Glutamatergic neuron (in vitro differentiated cells): ENCODE data around the gene LGALS4. TPM values are rescaled to one million over a fixed set of nuclear protein-coding genes. Genes with fewer than 3 reads are reported as not detected.

Experiments
- DNase-seq: peaks from one replicate; pipeline ENCODE4 v3.0.0; 2022
- H3K27ac Mint-ChIP-seq: one replicate; pipeline ENCODE4 v1.8.0; 2020; ENCODE audit warnings: mild to moderate bottlenecking, mixed read lengths, inconsistent platforms; ENCODE audit not compliant: unreplicated experiment
- H3K27me3 Mint-ChIP-seq: one replicate; pipeline ENCODE4 v1.8.0; 2020; ENCODE audit warnings: mild to moderate bottlenecking, moderate library complexity, mixed read lengths, inconsistent platforms; ENCODE audit not compliant: unreplicated experiment
- H3K36me3 Mint-ChIP-seq: one replicate; pipeline ENCODE4 v1.8.0; 2020; ENCODE audit warnings: mild to moderate bottlenecking, mixed read lengths, inconsistent platforms; ENCODE audit not compliant: unreplicated experiment
- H3K4me1 Mint-ChIP-seq: one replicate; pipeline ENCODE4 v1.8.0; 2020; ENCODE audit warnings: mild to moderate bottlenecking, low read depth, mixed read lengths, inconsistent platforms; ENCODE audit not compliant: unreplicated experiment
- H3K4me3 Mint-ChIP-seq: one replicate; pipeline ENCODE4 v1.8.0; 2020; ENCODE audit warnings: mild to moderate bottlenecking, mixed read lengths, inconsistent platforms; ENCODE audit not compliant: unreplicated experiment
- H3K9me3 Mint-ChIP-seq: one replicate; pipeline ENCODE4 v1.8.0; 2020; ENCODE audit warnings: mild to moderate bottlenecking, moderate library complexity, mixed read lengths, inconsistent platforms; ENCODE audit not compliant: unreplicated experiment
- CTCF ChIP-seq: fragments of 200-600 bp; sonication (generic); IDR thresholded peaks from one replicate; pipeline ENCODE4 v1.5.0; 2021; ENCODE audit not compliant: partially characterized antibody, unreplicated experiment
- total RNA-seq: library from RNA; stranded (reverse); fragmentation: NEBNext Ultra II Directional; extraction: Animal tissue kit (Norgen Biotek cat#: 25700); gene quantifications from one replicate; pipeline ENCODE4 v1.2.1, GENCODE V29; 2021; ENCODE audit not compliant: unreplicated experiment

The LGALS4 gene
- total RNA-seq, 1 donor from 2014 or later = not detected

DNA sequence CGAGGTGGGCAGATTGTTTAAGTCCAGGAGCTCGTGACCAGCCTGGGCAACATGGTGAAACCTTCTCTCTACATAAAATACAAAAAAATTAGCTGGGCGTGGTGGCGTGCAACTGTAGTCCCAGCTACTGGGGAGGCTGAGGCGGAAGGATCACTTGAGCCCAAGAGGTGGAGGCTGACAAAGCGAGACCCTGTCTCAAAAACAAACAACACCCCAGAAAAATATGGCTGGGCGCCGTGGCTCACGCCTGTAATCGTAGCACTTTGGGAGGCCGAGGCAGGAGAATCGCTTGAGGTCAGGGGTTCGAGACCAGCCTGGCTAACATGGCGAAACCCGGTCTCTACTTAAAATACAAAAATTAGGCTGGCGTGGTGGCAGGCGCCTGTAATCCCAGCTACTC, 40.5 kb upstream of the LGALS4 start:
- H3K36me3 Mint-ChIP-seq = peaks cover 5% of the 10 kb centered on the region
- peaks cover 26% of the 10 kb centered on the region for H3K27me3 Mint-ChIP-seq
- H3K27ac Mint-ChIP-seq = peak overlapping the region; percentile 88
- H3K4me3 Mint-ChIP-seq = peak overlapping the region; percentile 93
- DNase-seq = no peak
- no peak for TF ChIP-seq CTCF
- peaks cover 25% of the 10 kb centered on the region for H3K9me3 Mint-ChIP-seq
- peaks cover 11% of the 10 kb centered on the region for H3K4me1 Mint-ChIP-seq

- Mint-ChIP-seq H3K4me3 (peak overlapping the region; percentile 93), H3K4me1 (peaks cover 13% of the 10 kb centered on the region), H3K36me3 (peaks cover 5% of the 10 kb centered on the region), H3K27ac (peak overlapping the region; percentile 88), H3K27me3 (peaks cover 28% of the 10 kb centered on the region), H3K9me3 (peaks cover 25% of the 10 kb centered on the region)
- TF ChIP-seq CTCF = no peak
- DNase-seq = peak; percentile 35
These were observed 39.7 kb upstream of the LGALS4 start for GRCh38 chr19:38852231-38853044.

DNA sequence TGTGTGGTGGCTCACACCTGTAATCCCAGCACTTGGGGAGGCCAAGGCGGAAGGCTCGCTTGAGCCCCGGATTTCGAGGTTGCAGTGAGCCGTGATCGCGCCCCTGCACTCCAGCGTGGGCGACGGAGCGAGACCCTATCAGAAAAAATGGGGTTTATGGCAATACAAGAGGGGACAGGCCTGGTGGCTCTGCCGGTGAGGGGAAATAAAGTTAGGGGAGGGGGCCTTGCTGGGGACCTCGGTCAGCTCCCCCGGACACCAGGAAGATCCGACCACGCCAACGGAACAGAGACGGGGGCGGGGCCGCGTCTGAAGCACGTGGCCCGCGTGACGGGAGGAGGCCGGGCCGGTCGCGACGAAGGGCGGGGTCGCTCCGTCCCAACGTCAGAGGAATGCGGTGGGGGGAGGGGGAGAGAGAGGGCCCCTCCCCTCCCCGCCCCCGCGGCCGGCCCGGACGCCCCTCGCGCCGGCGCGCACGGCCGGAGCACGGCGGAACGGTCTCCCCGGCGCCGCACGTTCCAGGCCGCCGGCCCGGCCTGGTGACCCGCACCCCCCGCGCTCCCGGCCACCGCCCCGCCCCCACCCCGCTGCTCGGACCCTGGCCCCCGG, 39.0 kb upstream of the LGALS4 start:
- H3K4me1 Mint-ChIP-seq = peaks cover 13% of the 10 kb centered on the region
- H3K9me3 Mint-ChIP-seq = peaks cover 26% of the 10 kb centered on the region
- peak overlapping the region; percentile 64 for H3K27ac Mint-ChIP-seq
- H3K4me3 Mint-ChIP-seq = peak overlapping the region; percentile 93
- H3K36me3 Mint-ChIP-seq = peaks cover 3% of the 10 kb centered on the region
- peaks cover 28% of the 10 kb centered on the region for H3K27me3 Mint-ChIP-seq
- DNase-seq = peak; percentile 92
- TF ChIP-seq CTCF = no peak

DNA sequence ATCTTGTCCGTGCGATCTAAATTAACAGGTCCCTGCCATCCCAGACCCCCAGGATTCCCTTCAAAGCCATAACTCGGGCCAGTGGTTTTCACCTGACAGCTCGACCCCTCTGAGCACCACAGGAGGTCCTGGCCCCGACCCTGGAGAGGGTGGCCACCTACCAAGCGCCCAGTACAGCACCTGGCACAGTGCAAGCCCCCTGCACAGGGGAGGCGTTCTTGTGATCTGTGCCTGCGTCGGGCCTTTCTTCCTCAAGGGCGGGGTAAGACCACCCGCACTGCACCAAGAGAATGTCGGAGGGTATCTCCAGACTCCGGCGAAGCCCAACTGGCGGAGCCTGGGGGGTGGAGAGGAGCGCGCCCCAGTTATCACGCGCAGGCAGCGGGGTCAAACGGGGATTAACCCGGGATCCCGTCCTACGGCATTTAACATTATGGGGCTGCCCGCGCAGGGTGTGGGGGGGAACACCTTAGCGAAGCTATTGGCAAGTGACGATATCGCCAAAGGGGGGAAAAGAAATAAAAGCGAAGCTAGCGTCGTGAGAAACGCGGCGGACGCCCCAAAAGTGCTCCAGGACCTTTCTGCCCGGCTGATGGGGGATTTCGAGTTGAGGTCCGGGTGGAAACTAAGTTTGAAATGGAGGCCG, 38.4 kb upstream of the LGALS4 start:
- H3K4me3 Mint-ChIP-seq = peak overlapping the region; percentile 93
- H3K27ac Mint-ChIP-seq = peak overlapping the region; percentile 90
- DNase-seq = peak; percentile 37
- TF ChIP-seq CTCF = no peak
- H3K9me3 Mint-ChIP-seq = peaks cover 24% of the 10 kb centered on the region
- H3K27me3 Mint-ChIP-seq = peaks cover 24% of the 10 kb centered on the region
- peaks cover 12% of the 10 kb centered on the region for H3K4me1 Mint-ChIP-seq
- no peaks in the 10 kb centered on the region for H3K36me3 Mint-ChIP-seq
